SK-N-SH (cell line): ENCODE results near the gene NBPF3. TPM values are rescaled to one million over a fixed set of nuclear protein-coding genes. Genes with fewer than 3 reads are reported as not detected.

Source experiments
- CTCF ChIA-PET: fragments of 300-600, 350-600 bp; formaldehyde crosslinking; extraction: SDS; loops from one replicate; lab custom pipeline; 2021; lab: Yijun Ruan, JAX
- POLR2A ChIA-PET: fragments of 350-600 bp; sonication (Branson Sonifier 250); formaldehyde crosslinking; extraction: SDS; loops from one replicate; lab custom pipeline; 2020; ENCODE audit warnings: antibody characterized with exemption, inconsistent platforms; lab: Yijun Ruan, JAX
- DNase-seq: peaks from one replicate; pipeline ENCODE4 v3.0.0; 2012
- H2AFZ ChIP-seq: fragments of 200-600 bp; sonication (generic); 2 replicates; pipeline ENCODE4 v1.8.1; 2016; ENCODE audit warnings: antibody characterized with exemption, mild to moderate bottlenecking, low read depth
- H3F3A ChIP-seq: fragments of 200-600 bp; sonication (generic); replicated peaks from 2 replicates; pipeline ENCODE3; 2016; ENCODE audit warnings: antibody characterized with exemption, mild to moderate bottlenecking; ENCODE audit not compliant: insufficient read depth
- H3K27ac ChIP-seq, 2 experiments: fragments of 200-500 bp in 1 of 2; fragments of 200-600 bp in 1 of 2; sonication (Bioruptor generic) in 1 of 2; sonication (generic), shearing (Covaris generic) in 1 of 2; 2 replicates each; pipeline versions ENCODE4 v1.5.1 to v1.6.1; 2014 to 2016; ENCODE audit warnings: low read depth in 2 of 2, inconsistent platforms in 1 of 2, low read length in 1 of 2, mild to moderate bottlenecking in 1 of 2, mixed read lengths in 1 of 2
- H3K27me3 ChIP-seq: fragments of 200-600 bp; sonication (generic), shearing (Covaris generic); 2 replicates; pipeline ENCODE4 v1.6.1; 2016; ENCODE audit warnings: mixed run types; ENCODE audit not compliant: insufficient read depth
- H3K36me3 ChIP-seq, 2 experiments: fragments of 200-500 bp in 1 of 2; fragments of 200-600 bp in 1 of 2; sonication (Bioruptor generic) in 1 of 2; sonication (generic) in 1 of 2; replicated peaks in 1 of 2; 2 replicates each; pipeline versions ENCODE3 to v1.5.1; 2014 to 2016; ENCODE audit warnings: low read length in 1 of 2, mild to moderate bottlenecking in 1 of 2; ENCODE audit not compliant: insufficient read depth in 2 of 2, control insufficient read depth in 1 of 2
- H3K4me1 ChIP-seq, 2 experiments: fragments of 200-500 bp in 1 of 2; fragments of 200-600 bp in 1 of 2; sonication (Bioruptor generic) in 1 of 2; sonication (generic), shearing (Covaris generic) in 1 of 2; 2 replicates each; pipeline versions ENCODE4 v1.5.1 to v1.6.1; 2014 to 2016; ENCODE audit warnings: low read depth in 1 of 2, low read length in 1 of 2, mixed run types in 1 of 2; ENCODE audit not compliant: insufficient read depth in 2 of 2, control insufficient read depth in 1 of 2
- H3K4me2 ChIP-seq: fragments of 200-600 bp; sonication (generic), shearing (Covaris generic); 2 replicates; pipeline ENCODE4 v1.6.1; 2017; ENCODE audit warnings: mixed run types
- H3K4me3 ChIP-seq, 2 experiments: fragments of 200-500 bp in 1 of 2; fragments of 200-600 bp in 1 of 2; sonication (Bioruptor generic) in 1 of 2; sonication (generic), shearing (Covaris generic) in 1 of 2; 2 replicates each; pipeline versions ENCODE4 v1.5.1 to v1.8.1; 2014 to 2016; ENCODE audit warnings: low read depth in 2 of 2, inconsistent platforms in 1 of 2, low read length in 1 of 2, mild to moderate bottlenecking in 1 of 2, mixed read lengths in 1 of 2, moderate library complexity in 1 of 2
- H3K79me2 ChIP-seq: fragments of 200-600 bp; sonication (generic); 2 replicates; pipeline ENCODE4 v1.8.1; 2017; ENCODE audit warnings: mild to moderate bottlenecking; ENCODE audit not compliant: insufficient read depth
- H3K9ac ChIP-seq: fragments of 200-600 bp; sonication (generic); 2 replicates; pipeline ENCODE4 v1.6.1; 2017; ENCODE audit warnings: mixed run types
- H3K9me2 ChIP-seq: fragments of 200-600 bp; sonication (generic); 2 replicates; pipeline ENCODE4 v1.6.1; 2017; ENCODE audit warnings: mixed run types
- H3K9me3 ChIP-seq: fragments of 200-600 bp; sonication (generic); 2 replicates; pipeline ENCODE4 v1.6.1; 2017; ENCODE audit warnings: mixed run types, mild to moderate bottlenecking, moderate library complexity
- H4K20me1 ChIP-seq: fragments of 200-600 bp; sonication (generic); 2 replicates; pipeline ENCODE4 v1.6.1; 2017; ENCODE audit warnings: mild to moderate bottlenecking, mixed run types; ENCODE audit not compliant: insufficient read depth
- EP300 ChIP-seq, 2 experiments: IDR thresholded peaks; 2 replicates each; pipeline versions ENCODE4 v1.4.0 to v1.6.1; 2012; ENCODE audit warnings: borderline replicate concordance in 1 of 2, low read depth in 1 of 2, low read length in 1 of 2
- EZH2phosphoT487 ChIP-seq: fragments of 200-600 bp; sonication (generic); IDR thresholded peaks from 2 replicates; pipeline ENCODE4 v1.6.1; 2017; ENCODE audit warnings: low read depth, mixed run types, mild to moderate bottlenecking, antibody characterized with exemption, moderate library complexity, borderline replicate concordance
- FOSL2 ChIP-seq: IDR thresholded peaks from 2 replicates; pipeline ENCODE4 v1.4.0; 2012; ENCODE audit warnings: low read depth, mild to moderate bottlenecking, moderate library complexity, borderline replicate concordance
- FOXM1 ChIP-seq: IDR thresholded peaks from 2 replicates; pipeline ENCODE4 v1.4.0; 2012; ENCODE audit warnings: low read depth, mild to moderate bottlenecking
- GABPA ChIP-seq: IDR thresholded peaks from 2 replicates; pipeline ENCODE4 v1.4.0; 2012; ENCODE audit warnings: low read depth, mild to moderate bottlenecking
- IRF3 ChIP-seq: fragments of 150-350 bp; IDR thresholded peaks from 2 replicates; pipeline ENCODE4 v1.6.1; 2016; ENCODE audit warnings: mild to moderate bottlenecking, low read depth, low read length
- JUND ChIP-seq: IDR thresholded peaks from 2 replicates; pipeline ENCODE4 v1.4.0; 2012
- MXI1 ChIP-seq: IDR thresholded peaks from 2 replicates; pipeline ENCODE4 v1.6.1; 2012; ENCODE audit warnings: mild to moderate bottlenecking, low read depth, low read length, improper control_type of control experiment
- NFIC ChIP-seq: IDR thresholded peaks from 2 replicates; pipeline ENCODE4 v1.4.0; 2012; ENCODE audit warnings: borderline replicate concordance
- NRF1 ChIP-seq: IDR thresholded peaks from 2 replicates; pipeline ENCODE4 v1.6.1; 2012; ENCODE audit warnings: low read depth, mild to moderate bottlenecking, low read length
- RFX5 ChIP-seq: IDR thresholded peaks from 2 replicates; pipeline ENCODE4 v1.6.1; 2012; ENCODE audit warnings: mild to moderate bottlenecking, improper control_type of control experiment, low read length
- RXRA ChIP-seq: IDR thresholded peaks from 2 replicates; pipeline ENCODE4 v1.4.0; 2012; ENCODE audit warnings: low read depth, mild to moderate bottlenecking, borderline replicate concordance
- SIN3A ChIP-seq: IDR thresholded peaks from 2 replicates; pipeline ENCODE4 v1.6.1; 2012; ENCODE audit warnings: low read depth, mild to moderate bottlenecking, low read length, moderate library complexity, borderline replicate concordance
- SMC3 ChIP-seq: IDR thresholded peaks from 2 replicates; pipeline ENCODE4 v1.6.1; 2012; ENCODE audit warnings: low read depth, low read length, improper control_type of control experiment
- TCF12 ChIP-seq: IDR thresholded peaks from 2 replicates; pipeline ENCODE4 v1.4.0; 2012
- TEAD4 ChIP-seq: IDR thresholded peaks from 2 replicates; pipeline ENCODE4 v1.4.0; 2012; ENCODE audit warnings: mild to moderate bottlenecking, borderline replicate concordance; ENCODE audit not compliant: insufficient read depth
- USF2 ChIP-seq: fragments of 150-350 bp; IDR thresholded peaks from 2 replicates; pipeline ENCODE4 v1.6.1; 2017; ENCODE audit warnings: antibody characterized with exemption, low read length, low read depth, borderline replicate concordance
- YY1 ChIP-seq: IDR thresholded peaks from 2 replicates; pipeline ENCODE4 v1.4.0; 2012; ENCODE audit warnings: low read depth, mild to moderate bottlenecking
- WGBS: methylation state at CpG from one replicate; pipeline ENCODE4 v1.1.6; 2017; ENCODE audit warnings: low lambda C conversion rate; 5-methylcytosine and 5-hydroxymethylcytosine counted together
- polyA plus RNA-seq, 3 experiments: library from polyadenylated mRNA; depleted of rRNA; stranded (reverse); fragments of >200 nt; gene quantifications; 2 replicates each; pipeline ENCODE4 v1.2.3, GENCODE V29; 2012
- TF ChIP-seq, protein P1 (sequence below): fragments of 200-600 bp; sonication (generic); IDR thresholded peaks from 2 replicates; pipeline ENCODE4 v1.6.1; 2017; ENCODE audit warnings: antibody characterized with exemption, mild to moderate bottlenecking, moderate library complexity
- TF ChIP-seq, protein P2 (sequence below): IDR thresholded peaks from 2 replicates; pipeline ENCODE4 v1.4.0; 2012; ENCODE audit warnings: low read depth, borderline replicate concordance

The NBPF3 gene
- polyA plus RNA-seq, 1 of the 3 experiments (the other 2 are of a cell fraction) = 6.4 TPM

- no peaks in the 10 kb centered on the region for H3K9me2 ChIP-seq
- H3K36me3 ChIP-seq = peaks cover 6 to 11% of the 10 kb centered on the region in 2 experiments
- H4K20me1 ChIP-seq = no peaks in the 10 kb centered on the region
- TF ChIP-seq, protein P1, sequence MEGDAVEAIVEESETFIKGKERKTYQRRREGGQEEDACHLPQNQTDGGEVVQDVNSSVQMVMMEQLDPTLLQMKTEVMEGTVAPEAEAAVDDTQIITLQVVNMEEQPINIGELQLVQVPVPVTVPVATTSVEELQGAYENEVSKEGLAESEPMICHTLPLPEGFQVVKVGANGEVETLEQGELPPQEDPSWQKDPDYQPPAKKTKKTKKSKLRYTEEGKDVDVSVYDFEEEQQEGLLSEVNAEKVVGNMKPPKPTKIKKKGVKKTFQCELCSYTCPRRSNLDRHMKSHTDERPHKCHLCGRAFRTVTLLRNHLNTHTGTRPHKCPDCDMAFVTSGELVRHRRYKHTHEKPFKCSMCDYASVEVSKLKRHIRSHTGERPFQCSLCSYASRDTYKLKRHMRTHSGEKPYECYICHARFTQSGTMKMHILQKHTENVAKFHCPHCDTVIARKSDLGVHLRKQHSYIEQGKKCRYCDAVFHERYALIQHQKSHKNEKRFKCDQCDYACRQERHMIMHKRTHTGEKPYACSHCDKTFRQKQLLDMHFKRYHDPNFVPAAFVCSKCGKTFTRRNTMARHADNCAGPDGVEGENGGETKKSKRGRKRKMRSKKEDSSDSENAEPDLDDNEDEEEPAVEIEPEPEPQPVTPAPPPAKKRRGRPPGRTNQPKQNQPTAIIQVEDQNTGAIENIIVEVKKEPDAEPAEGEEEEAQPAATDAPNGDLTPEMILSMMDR = 0 out of 2 replicates have a peak, but pooled peaks have one; percentile 19
- no peak for TF ChIP-seq NFIC
- no peaks in the 10 kb centered on the region for H3K79me2 ChIP-seq
- no peaks in the 10 kb centered on the region for H3K4me1 ChIP-seq
- DNase-seq = no peak
- H3F3A ChIP-seq = no peaks in the 10 kb centered on the region
- H3K4me3 ChIP-seq = no peak overlapping the region
- no peak overlapping the region for H3K9ac ChIP-seq
- CTCF ChIA-PET = no interaction called here
- WGBS = 88% methylated on average over 10 of the region's 10 CpGs
- no peak overlapping the region for H3K27ac ChIP-seq
- POLR2A ChIA-PET = no interaction called here
- H3K9me3 ChIP-seq = no peaks in the 10 kb centered on the region
- no peaks in the 10 kb centered on the region for H3K27me3 ChIP-seq
- no peak overlapping the region for H2AFZ ChIP-seq
- H3K4me2 ChIP-seq = no peak overlapping the region
Measured at GRCh38 chr1:21468599-21468998, 28.7 kb downstream of the NBPF3 start.

DNA sequence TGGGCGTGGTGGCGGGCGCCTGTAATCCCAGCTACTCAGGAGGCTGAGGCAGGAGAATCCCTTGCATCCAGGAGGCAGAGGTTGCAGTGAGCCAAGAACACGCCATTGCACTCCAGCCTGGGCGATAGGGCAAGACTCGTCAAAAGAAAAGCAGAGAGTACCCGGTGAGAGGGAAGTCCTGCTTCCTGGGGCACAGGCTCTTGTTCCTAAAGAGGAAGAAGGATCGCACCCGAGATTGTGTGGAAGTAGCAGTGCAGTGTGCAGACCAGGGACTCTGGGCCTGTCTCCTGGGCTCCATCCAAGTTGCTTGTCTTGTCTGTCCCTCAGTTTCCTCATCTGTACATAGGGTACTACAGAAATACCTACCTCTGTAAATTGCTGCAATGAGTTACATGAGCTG is 29.6 kb downstream of the NBPF3 start:
- TF ChIP-seq YY1 (no peak), TCF12 (no peak), FOSL2 (no peak), RFX5 (no peak), FOXM1 (no peak), IRF3 (no peak), JUND (no peak), SIN3A (no peak), NFIC (no peak), GABPA (no peak), EP300 (IDR thresholded peaks at IDR 0.05; ENCODE audit: borderline replicate concordance in 1 of 2, low read depth in 1 of 2, low read length in 1 of 2) (no peak), USF2 (no peak), RXRA (no peak), EZH2phosphoT487 (no peak), SMC3 (no peak), MXI1 (no peak), NRF1 (no peak), TEAD4 (no peak)
- TF ChIP-seq, protein P2, sequence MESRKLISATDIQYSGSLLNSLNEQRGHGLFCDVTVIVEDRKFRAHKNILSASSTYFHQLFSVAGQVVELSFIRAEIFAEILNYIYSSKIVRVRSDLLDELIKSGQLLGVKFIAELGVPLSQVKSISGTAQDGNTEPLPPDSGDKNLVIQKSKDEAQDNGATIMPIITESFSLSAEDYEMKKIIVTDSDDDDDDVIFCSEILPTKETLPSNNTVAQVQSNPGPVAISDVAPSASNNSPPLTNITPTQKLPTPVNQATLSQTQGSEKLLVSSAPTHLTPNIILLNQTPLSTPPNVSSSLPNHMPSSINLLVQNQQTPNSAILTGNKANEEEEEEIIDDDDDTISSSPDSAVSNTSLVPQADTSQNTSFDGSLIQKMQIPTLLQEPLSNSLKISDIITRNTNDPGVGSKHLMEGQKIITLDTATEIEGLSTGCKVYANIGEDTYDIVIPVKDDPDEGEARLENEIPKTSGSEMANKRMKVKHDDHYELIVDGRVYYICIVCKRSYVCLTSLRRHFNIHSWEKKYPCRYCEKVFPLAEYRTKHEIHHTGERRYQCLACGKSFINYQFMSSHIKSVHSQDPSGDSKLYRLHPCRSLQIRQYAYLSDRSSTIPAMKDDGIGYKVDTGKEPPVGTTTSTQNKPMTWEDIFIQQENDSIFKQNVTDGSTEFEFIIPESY = no peak
- Histone ChIP-seq H3K4me3 (no peak overlapping the region), H3K79me2 (no peaks in the 10 kb centered on the region), H3K36me3 (peaks cover 7 to 11% of the 10 kb centered on the region in 2 experiments), H3K9me3 (no peaks in the 10 kb centered on the region), H3K27ac (no peak overlapping the region), H3F3A (no peaks in the 10 kb centered on the region), H2AFZ (no peak overlapping the region), H3K9me2 (no peaks in the 10 kb centered on the region), H3K4me2 (no peak overlapping the region), H3K4me1 (no peaks in the 10 kb centered on the region), H3K27me3 (no peaks in the 10 kb centered on the region), H4K20me1 (no peaks in the 10 kb centered on the region), H3K9ac (no peak overlapping the region)
- WGBS = 91% methylated on average over 9 of the region's 9 CpGs
- CTCF ChIA-PET = interaction anchor here (1.8 kb wide), 1 partner anchor 99 kb away, joined by 6 read pairs; no protein-coding TSS in a partner anchor
- DNase-seq = no peak
- POLR2A ChIA-PET = no interaction called here
